DMS 273 (cell line): Measurements from ENCODE around the gene CLEC3B.
"Not testable (repeated sequence)": the region's sequence is repeated elsewhere in the genome, so short reads cannot be mapped to it uniquely, and the experiment has no call there.

ENCODE experiments used
- DNase-seq: peaks from one replicate; lab custom pipeline; 2025; ENCODE audit not compliant: unreplicated experiment; lab: John Stamatoyannopoulos, UW

Gene CLEC3B

GRCh38 chr3:45034612-45035252 lies 8.6 kb downstream of the CLEC3B start:
- DNase-seq, result no peak

GRCh38 chr3:45035441-45036301 lies 9.6 kb downstream of the CLEC3B start:
- DNase-seq, result peak; percentile 61

DNA sequence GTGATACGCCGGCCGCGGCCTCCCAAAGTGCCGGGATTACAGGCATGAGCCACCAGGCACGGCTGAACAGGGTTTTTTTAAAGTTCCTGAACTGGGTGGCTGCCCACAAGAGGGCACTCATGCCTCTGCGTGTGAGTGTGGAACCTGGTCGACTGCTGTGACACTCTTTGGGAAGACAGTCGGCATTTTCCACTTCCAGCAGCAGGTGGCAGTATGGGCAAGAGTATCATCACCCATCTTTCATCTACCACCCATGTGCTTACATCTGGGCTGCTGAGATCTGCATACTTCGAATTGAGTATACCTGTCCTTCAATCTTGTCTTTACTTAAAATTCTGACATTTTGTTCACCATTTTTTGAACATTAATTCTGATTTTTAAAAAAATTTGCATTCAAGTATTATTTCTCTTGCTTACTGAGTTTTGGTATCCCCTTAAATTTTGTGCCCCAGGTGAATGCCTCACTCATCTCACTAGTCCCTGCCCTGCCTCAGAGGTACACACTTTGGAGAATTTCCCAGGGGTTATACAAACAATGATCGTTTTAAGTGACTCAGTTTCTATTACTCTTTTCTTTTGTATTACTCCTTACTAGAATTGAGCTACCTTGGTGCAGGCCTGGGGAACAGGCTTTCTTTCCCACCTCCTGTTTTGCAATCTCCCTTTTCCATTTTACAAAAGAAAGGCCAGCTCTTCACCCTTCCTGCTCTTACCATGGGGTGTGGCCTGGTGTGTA lies 11.8 kb downstream of the CLEC3B start:
- peak; percentile 93 for DNase-seq

DNA sequence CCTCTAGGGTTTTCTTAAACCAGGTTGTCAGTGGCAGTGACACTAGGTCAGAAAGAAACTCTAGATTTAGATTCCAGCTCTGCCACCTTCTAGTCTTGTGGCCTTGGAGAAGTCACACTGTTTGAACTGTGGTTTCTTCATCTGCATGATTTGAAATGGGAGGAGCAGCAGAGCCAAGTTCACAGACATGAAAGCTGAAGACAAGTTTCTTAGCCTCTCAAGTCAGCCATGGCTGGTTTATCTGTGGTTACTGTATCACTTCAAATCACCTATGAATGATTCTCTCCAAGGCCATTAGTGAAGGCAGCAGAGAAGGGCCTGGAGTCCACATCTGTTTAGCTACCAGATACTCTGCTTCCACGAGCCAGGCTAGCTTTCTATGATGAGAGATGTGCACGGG lies 15.6 kb downstream of the CLEC3B start:
- DNase-seq, result no peak

GRCh38 chr3:45042162-45042561 lies 16.1 kb downstream of the CLEC3B start:
- no peak for DNase-seq

GRCh38 chr3:45043728-45044299 lies 17.7 kb downstream of the CLEC3B start:
- no peak for DNase-seq

DNA sequence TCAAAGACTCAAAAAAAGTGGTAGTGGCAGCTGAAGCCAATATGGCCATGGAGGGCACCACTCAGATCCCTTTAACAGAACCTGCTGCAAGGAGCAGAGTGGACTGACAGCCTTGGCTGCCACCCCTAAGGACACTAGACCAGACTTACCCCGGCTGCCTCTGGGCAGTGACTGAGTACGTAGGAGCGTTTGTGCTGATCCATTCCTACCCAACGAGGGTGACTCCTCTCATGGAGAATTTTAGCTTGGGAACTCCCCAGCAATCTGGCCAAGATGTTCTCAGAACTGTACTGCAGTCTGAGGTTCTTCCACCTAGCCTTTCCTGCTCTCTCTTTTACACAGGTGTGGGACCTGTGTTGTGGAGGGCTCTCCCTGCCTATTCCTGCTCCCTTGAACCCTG lies 22.1 kb downstream of the CLEC3B start:
- no peak for DNase-seq

DNA sequence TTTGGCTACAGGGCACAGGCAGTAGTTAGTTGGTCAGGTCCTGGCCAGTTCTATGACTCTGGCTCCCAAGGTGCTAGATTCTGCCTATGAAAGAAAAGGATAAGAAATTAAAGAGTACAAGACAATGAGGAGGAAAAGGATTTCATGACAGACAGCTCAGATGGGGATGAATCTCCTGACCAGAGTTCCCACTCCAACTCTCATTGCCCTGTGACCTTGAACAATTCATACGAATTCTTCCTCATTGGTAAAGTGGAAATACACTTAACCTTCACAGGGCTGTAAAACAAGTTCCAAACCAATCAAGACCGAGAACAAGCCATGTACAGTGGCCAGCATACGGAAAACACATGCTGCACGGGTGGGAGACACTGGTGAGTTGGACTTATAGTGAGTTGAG lies 23.7 kb downstream of the CLEC3B start:
- DNase-seq, result no peak

DNA sequence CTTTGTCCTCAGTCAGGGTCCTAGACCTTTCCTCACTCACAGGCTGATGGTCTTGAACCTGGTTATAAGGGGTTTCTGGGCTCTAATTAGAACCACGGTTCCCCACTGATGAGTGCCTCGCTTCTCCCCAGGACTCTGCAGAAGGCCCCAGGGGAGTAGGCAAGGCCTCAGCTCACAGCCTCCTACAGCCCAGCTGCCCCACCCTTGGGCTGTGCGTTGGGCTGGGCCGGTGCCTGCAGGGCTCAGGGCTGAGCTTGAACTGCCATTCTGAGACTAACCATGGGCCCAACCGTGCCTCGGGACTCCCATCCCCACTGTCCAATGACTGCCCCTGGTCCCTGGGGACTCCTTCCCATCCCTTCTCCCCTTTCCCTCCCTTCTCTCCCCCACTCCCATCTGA lies 25.6 kb downstream of the CLEC3B start:
- no peak for DNase-seq

DNA sequence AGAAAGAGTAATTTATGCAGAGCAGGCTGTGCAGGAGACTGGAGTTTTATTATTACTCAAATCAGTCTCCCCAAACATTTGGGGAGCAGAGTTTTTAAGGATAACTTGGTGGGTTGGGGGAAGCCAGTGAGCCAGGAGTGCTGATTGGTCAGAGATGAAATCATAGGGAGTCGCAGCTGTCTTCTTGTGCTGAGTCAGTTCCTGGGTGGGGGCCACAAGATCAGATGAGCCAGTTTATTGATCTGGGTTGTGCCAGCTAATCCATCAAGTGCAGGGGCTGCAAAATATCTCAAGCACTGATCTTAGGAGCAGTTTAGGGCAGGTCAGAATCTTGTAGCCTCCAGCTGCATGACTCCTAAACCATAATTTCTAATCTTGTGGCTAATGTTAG lies 27.7 kb downstream of the CLEC3B start:
- DNase-seq, result not testable (repeated sequence)

DNA sequence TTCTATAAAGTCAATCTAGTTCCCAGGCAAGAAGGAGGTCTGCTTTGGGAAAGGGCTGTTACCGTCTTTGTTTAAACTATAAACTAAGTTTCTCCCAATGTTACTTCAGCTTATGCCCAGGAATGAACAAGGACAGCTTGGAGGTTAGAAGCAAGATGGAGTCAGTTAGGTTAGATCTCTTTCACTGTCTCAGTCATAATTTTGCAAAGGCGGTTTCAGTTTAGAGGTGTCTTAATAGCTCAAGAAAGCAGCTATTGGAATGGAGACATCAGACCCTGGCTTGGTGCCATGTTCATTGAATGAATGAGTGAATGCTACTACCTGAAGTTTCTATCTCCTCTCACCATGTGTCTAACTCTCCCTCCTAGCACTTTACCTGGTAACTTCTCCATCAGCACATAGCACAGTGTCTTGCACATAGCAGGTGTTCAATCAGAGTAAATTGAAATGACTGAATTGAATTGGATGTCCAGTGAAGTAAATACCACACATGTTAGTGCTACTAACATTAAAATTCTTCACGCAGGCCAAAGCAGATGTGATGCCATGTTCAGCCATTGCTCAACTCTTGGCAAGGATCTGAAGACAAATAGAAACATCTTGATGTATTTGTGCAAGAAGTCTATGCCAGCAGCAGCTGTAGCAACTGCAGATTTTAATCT lies 28.2 kb downstream of the CLEC3B start:
- DNase-seq, result peak; percentile 27

- no peak for DNase-seq
Measured at GRCh38 chr3:45055032-45055410, 28.9 kb downstream of the CLEC3B start.

GRCh38 chr3:45055411-45056143 lies 29.5 kb downstream of the CLEC3B start:
- peak; percentile 51 for DNase-seq

GRCh38 chr3:45056608-45057301 lies 30.7 kb downstream of the CLEC3B start:
- DNase-seq, result no peak

GRCh38 chr3:45057557-45057956 lies 31.5 kb downstream of the CLEC3B start:
- no peak for DNase-seq

- DNase-seq, result no peak
Measured at GRCh38 chr3:45059132-45059531, 33.0 kb downstream of the CLEC3B start.

DNA sequence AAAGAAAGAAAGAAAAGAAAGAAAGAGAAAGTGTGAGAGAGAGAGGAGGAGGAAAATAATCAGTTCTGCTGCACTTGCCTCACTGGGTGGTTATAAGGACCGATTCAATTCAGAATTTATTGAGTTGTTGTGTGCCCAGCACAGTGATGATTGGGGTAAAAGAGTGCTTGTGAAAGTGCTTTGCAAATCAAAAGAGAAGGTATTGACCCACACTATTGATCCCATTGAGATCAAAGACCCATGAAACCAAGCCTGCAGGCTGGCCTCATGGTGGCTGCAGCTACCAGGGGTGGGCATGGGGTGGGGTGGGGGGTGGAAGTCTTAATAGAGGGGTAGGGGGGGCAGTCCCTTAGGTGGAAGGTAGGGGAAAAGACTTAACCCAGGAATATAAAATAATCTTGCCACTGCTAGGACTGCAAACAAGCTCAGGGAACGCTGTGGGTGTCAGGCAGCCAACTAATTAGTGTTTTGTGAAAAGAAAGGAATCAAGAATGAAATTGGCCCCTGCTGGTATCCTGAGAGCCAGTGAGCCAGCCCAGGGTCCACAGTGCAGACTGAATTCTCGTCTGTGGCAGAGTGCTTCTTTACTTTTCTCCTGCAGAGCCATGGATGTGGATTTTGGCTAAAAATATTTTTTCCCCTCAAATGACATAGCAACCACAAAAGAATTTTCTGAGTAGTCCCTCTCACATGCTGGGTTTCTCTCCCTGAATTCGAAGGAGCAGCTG lies 34.2 kb downstream of the CLEC3B start:
- no peak for DNase-seq

- no peak for DNase-seq
Measured at GRCh38 chr3:45062697-45063070, 36.6 kb downstream of the CLEC3B start.
